ENCODE data around the gene SOX6.

DNA sequence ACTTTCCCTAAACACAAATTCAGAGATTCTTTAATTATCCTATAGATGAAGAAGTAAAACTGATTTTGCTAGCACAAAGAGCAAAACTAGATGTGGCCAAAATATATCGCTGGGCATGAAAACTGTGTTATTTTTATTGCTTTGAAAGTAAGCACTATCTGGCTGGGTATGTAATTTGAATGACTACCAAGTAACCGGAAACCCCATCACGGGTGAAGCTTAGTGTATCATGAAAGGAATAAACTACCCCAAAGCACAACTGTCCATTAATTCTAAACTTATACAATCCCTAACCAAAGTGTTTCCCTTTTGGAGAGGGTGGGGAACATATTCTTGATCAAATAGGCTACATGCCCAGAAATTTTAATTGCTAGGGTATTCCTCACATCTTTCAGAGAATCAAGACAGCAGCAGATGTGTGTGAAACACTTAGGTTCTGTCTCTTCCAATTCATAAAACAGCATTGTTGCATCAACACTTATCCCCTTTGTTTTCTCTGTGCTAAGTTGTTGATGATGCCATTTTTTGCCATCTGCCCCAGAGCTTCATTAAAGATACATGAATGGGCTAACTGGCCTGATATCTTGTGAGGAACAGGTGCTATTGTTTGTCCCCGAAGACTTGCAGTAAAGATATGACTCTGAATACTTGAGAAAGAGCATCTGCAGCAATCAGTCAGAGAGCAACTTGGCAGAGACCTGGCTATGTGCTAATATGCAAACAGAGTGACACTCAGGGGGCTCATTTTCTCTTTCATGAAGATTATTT lies 238.2 kb downstream of the SOX6 start:
- TF ChIP-seq, protein P1, sequence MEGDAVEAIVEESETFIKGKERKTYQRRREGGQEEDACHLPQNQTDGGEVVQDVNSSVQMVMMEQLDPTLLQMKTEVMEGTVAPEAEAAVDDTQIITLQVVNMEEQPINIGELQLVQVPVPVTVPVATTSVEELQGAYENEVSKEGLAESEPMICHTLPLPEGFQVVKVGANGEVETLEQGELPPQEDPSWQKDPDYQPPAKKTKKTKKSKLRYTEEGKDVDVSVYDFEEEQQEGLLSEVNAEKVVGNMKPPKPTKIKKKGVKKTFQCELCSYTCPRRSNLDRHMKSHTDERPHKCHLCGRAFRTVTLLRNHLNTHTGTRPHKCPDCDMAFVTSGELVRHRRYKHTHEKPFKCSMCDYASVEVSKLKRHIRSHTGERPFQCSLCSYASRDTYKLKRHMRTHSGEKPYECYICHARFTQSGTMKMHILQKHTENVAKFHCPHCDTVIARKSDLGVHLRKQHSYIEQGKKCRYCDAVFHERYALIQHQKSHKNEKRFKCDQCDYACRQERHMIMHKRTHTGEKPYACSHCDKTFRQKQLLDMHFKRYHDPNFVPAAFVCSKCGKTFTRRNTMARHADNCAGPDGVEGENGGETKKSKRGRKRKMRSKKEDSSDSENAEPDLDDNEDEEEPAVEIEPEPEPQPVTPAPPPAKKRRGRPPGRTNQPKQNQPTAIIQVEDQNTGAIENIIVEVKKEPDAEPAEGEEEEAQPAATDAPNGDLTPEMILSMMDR (conservative IDR thresholded peaks at IDR 0.05; ENCODE audit: low read length), result no peak
- TF ChIP-seq EZH2phosphoT487 (IDR thresholded peaks at IDR 0.05; ENCODE audit: borderline replicate concordance, low read depth, low read length), result no peak

All from OCI-LY7 (cell line).